Ectodermal cell (in vitro differentiated cells): ENCODE results near the gene ADAM11.
A peak's percentile ranks its signal among the peaks of the same experiment; 100 is the strongest.

Source experiments
- H3K27ac ChIP-seq: 2 replicates; pipeline ENCODE4 v1.7.0; 2013; ENCODE audit warnings: mild to moderate bottlenecking, low read depth, low read length; ENCODE audit not compliant: insufficient read depth, poor library complexity, severe bottlenecking
- H3K27me3 ChIP-seq: 2 replicates; pipeline ENCODE4 v1.7.0; 2013; ENCODE audit warnings: mild to moderate bottlenecking, low read length; ENCODE audit not compliant: insufficient read depth, control insufficient read depth, poor library complexity, severe bottlenecking
- H3K36me3 ChIP-seq: one replicate; pipeline ENCODE4 v1.7.0; 2013; ENCODE audit warnings: low read length; ENCODE audit not compliant: control insufficient read depth, insufficient read depth
- H3K4me1 ChIP-seq: one replicate; pipeline ENCODE4 v1.7.0; 2013; ENCODE audit warnings: low read length; ENCODE audit not compliant: control insufficient read depth, insufficient read depth
- H3K4me3 ChIP-seq: 2 replicates; pipeline ENCODE4 v1.7.0; 2013; ENCODE audit warnings: low read depth, low read length, control low read depth; ENCODE audit not compliant: insufficient read depth
- H3K9me3 ChIP-seq: 2 replicates; pipeline ENCODE4 v1.7.0; 2013; ENCODE audit warnings: mild to moderate bottlenecking, low read length, moderate library complexity; ENCODE audit not compliant: control insufficient read depth
- WGBS, 2 experiments: methylation state at CpG; one replicate each; pipeline ENCODE4 v1.1.7; 2013; ENCODE audit warnings: missing lambda C conversion rate in 2 of 2; 5-methylcytosine and 5-hydroxymethylcytosine counted together

Gene ADAM11

DNA sequence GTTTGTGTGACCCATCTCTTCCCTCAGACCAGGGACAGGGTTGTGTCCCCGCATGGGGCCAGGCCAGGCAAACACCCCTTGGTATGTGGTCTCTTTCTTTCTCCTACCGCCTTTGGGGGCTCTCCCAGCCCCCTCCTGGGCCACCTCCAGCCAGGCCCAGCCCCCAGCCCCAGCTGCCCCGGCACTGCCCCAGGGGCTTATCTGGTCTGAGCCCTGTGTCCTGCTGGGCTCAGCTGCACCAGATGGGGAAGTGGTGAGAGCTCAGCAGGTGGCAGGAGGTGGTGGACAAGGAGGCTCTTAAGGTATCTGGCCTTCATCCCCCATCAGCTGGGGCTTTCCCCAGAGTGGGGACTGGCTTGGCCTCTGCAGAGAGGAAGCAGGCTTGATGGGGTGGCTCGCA is 8.7 kb downstream of the ADAM11 start:
- WGBS, 2 experiments = 54 to 59% methylated on average over 4 of the region's 4 CpGs
- Histone ChIP-seq H3K36me3 (no peaks in the 10 kb centered on the region), H3K4me3 (no peak overlapping the region), H3K9me3 (no peaks in the 10 kb centered on the region), H3K27ac (no peak overlapping the region), H3K4me1 (peaks cover 10% of the 10 kb centered on the region), H3K27me3 (no peaks in the 10 kb centered on the region)

- Histone ChIP-seq H3K36me3 (no peaks in the 10 kb centered on the region), H3K9me3 (no peaks in the 10 kb centered on the region), H3K27ac (no peak overlapping the region), H3K4me3 (no peak overlapping the region), H3K27me3 (no peaks in the 10 kb centered on the region), H3K4me1 (peaks cover 10% of the 10 kb centered on the region)
- 95% methylated on average over 11 of the region's 11 CpGs for WGBS, 2 experiments
These were observed 9.8 kb downstream of the ADAM11 start for GRCh38 chr17:44768505-44769142.

GRCh38 chr17:44769230-44769629 is 10.4 kb downstream of the ADAM11 start:
- Histone ChIP-seq H3K36me3 (no peaks in the 10 kb centered on the region), H3K27ac (no peak overlapping the region), H3K4me1 (peaks cover 10% of the 10 kb centered on the region), H3K9me3 (no peaks in the 10 kb centered on the region), H3K27me3 (no peaks in the 10 kb centered on the region), H3K4me3 (no peak overlapping the region)
- 77 to 85% methylated on average over 6 of the region's 6 CpGs for WGBS, 2 experiments

DNA sequence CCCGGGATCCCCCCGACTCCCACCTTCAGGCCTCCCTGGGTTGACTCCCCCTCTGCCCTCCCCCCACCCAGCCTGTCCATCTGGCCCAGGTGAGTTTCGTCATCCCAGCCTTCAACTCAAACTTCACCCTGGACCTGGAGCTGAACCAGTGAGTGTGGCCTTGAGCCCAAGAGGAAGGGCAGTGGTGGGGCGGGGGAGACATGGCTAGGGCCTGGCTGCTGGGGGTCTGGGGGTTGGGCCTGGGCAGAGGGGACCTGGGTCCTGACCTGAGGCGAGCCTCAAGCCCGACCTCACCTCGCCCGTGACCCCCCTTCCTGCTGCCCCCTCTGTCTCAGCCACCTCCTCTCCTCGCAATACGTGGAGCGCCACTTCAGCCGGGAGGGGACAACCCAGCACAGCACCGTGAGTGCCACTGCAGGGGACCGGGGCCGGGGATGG is 10.9 kb downstream of the ADAM11 start:
- peaks cover 10% of the 10 kb centered on the region for H3K4me1 ChIP-seq
- no peak overlapping the region for H3K27ac ChIP-seq
- H3K27me3 ChIP-seq = no peaks in the 10 kb centered on the region
- no peaks in the 10 kb centered on the region for H3K36me3 ChIP-seq
- WGBS, 2 experiments = 92% methylated on average over 15 of the region's 15 CpGs
- H3K4me3 ChIP-seq = no peak overlapping the region
- H3K9me3 ChIP-seq = no peaks in the 10 kb centered on the region

- Histone ChIP-seq H3K4me1 (peaks cover 10% of the 10 kb centered on the region), H3K4me3 (no peak overlapping the region), H3K27ac (no peak overlapping the region), H3K27me3 (no peaks in the 10 kb centered on the region), H3K9me3 (no peaks in the 10 kb centered on the region), H3K36me3 (no peaks in the 10 kb centered on the region)
- 85 to 88% methylated on average over 10 to 11 of the region's 11 CpGs for WGBS, 2 experiments
These were observed 11.6 kb downstream of the ADAM11 start for GRCh38 chr17:44770166-44770925.

DNA sequence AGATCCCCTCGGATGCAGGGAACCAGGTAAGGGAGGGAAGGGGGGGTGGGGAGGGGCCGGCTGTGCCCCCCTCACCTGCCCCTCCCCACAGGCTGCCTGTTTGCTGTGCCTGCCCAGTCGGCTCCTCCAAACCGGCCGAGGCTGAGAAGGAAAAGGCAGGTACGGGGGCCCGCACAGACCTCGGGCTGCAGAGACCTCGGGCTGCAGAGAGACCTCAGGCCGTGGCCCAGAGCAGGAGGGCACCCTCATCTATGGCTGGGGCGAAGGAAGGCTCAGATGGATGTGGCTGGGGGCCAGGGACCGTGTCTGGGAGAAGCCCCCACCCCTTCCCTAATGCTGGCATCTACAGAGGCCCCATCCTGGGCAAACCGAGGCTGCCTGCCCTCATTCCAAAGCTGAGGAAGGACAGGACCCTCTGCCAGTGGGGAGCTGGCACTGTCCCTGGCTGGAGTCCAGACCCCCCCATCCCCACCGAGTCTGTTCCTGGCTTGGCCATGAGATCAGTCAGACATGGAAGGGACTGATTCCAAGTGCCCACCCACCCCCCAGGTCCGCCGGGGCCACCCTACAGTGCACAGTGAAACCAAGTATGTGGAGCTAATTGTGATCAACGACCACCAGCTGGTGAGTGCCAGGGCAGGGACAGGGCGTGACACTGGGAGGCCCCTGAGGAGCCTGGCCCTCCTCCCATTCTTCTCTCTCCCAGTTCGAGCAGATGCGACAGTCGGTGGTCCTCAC is 13.7 kb downstream of the ADAM11 start:
- Histone ChIP-seq H3K27ac (no peak overlapping the region), H3K4me3 (no peak overlapping the region), H3K4me1 (peaks cover 8% of the 10 kb centered on the region), H3K9me3 (no peaks in the 10 kb centered on the region), H3K36me3 (no peaks in the 10 kb centered on the region), H3K27me3 (peaks cover 16% of the 10 kb centered on the region)
- WGBS, 2 experiments = 86% methylated on average over 20 to 21 of the region's 21 CpGs

- Histone ChIP-seq H3K27me3 (peaks cover 21% of the 10 kb centered on the region), H3K27ac (no peak overlapping the region), H3K36me3 (no peaks in the 10 kb centered on the region), H3K9me3 (no peaks in the 10 kb centered on the region), H3K4me1 (peaks cover 1% of the 10 kb centered on the region), H3K4me3 (no peak overlapping the region)
- WGBS, 2 experiments = 82 to 89% methylated on average over 6 of the region's 6 CpGs
These were observed 14.4 kb downstream of the ADAM11 start for GRCh38 chr17:44773140-44773539.

DNA sequence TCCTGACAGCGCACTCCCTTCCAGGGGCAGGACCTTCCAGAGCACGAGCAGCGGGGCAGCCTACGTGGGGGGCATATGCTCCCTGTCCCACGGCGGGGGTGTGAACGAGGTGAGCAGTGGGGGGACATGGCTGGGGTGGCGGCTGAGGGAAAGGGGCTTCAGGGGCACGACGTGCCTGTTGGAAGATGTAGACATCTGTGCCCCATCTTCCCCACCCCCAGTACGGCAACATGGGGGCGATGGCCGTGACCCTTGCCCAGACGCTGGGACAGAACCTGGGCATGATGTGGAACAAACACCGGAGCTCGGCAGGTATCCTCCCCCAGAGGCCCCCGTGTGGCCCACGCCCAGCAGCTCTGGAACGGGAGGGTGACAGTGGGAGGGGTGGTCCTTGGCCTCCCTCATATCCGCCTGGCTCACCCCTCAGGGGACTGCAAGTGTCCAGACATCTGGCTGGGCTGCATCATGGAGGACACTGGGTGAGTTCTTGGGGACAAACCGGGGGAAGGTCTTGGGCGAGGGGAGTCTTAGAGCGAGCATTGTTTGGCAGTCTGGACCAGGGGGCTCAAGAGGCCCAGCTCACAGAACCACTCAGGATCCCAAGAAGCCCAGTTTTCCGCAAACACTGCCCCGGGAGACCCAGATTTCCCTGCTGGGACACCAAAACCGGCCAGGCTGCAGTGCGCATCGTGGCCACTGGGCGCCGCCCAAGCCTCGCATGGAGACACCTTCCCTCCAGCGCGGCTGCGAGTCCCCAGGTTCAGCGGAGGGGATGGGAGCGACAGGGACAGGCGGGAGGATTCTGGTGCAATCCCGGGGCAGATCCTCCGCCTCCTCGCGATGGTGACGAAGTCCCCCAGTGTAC is 15.7 kb downstream of the ADAM11 start:
- H3K36me3 ChIP-seq = no peaks in the 10 kb centered on the region
- H3K4me1 ChIP-seq = no peaks in the 10 kb centered on the region
- WGBS, 2 experiments = 38% methylated on average over 42 of the region's 42 CpGs
- no peak overlapping the region for H3K27ac ChIP-seq
- H3K9me3 ChIP-seq = no peaks in the 10 kb centered on the region
- H3K27me3 ChIP-seq = peaks cover 21% of the 10 kb centered on the region
- H3K4me3 ChIP-seq = peak overlapping the region; percentile 62

DNA sequence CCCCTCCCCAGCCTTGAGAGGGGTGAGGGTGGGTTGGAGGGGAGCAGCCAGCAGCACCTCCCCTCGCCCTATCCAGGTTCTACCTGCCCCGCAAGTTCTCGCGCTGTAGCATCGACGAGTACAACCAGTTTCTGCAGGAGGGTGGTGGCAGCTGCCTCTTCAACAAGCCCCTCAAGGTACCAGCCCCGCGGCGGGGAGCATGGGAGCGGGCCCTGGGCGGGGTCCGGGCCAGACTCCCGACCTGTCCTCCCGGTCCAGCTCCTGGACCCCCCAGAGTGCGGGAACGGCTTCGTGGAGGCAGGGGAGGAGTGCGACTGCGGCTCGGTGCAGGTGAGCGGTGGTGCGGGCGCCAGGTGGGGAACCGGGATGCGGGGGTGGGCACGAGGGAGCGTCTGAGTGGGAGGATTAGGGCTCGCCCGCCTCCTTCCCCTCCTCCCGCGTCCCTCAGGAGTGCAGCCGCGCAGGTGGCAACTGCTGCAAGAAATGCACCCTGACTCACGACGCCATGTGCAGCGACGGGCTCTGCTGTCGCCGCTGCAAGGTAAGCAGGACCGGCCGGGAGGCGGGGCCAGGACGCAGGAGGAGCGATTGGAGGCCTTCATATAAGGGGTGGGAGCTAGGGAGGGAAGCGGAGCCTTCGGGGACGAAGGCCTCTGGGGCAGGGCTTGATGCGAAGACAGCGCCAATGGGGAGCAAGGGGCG is 16.5 kb downstream of the ADAM11 start:
- no peak overlapping the region for H3K27ac ChIP-seq
- H3K4me1 ChIP-seq = no peaks in the 10 kb centered on the region
- no peaks in the 10 kb centered on the region for H3K9me3 ChIP-seq
- no peaks in the 10 kb centered on the region for H3K36me3 ChIP-seq
- peak overlapping the region; percentile 62 for H3K4me3 ChIP-seq
- peaks cover 21% of the 10 kb centered on the region for H3K27me3 ChIP-seq
- 0% methylated on average over 50 of the region's 50 CpGs for WGBS, 2 experiments
